Putamen (tissue), 1 donor: ENCODE results near the gene XPC.
A peak's percentile ranks its signal among the peaks of the same experiment; 100 is the strongest.
"Not testable (repeated sequence)": the region's sequence is repeated elsewhere in the genome, so short reads cannot be mapped to it uniquely, and the experiment has no call there.

Experiments used
- DNase-seq: peaks from one replicate; pipeline ENCODE4 v3.0.0-alpha.2; 2016; ENCODE audit warnings: low spot score

Gene XPC

GRCh38 chr3:14178247-14179113, at the start of gene XPC, which contains the start of gene LSM3:
XPC (minus strand) TSS chr3:14178601; CDS start chr3:14178568, 33 bp downstream.
LSM3 (plus strand) TSS chr3:14178817; CDS start chr3:14178861, 44 bp downstream.
- DNase-seq, result peak; percentile 99

GRCh38 chr3:14227856-14228255, 49.5 kb upstream of the XPC start:
- no peak for DNase-seq

- not testable (repeated sequence) for DNase-seq
Measured at GRCh38 chr3:14226351-14226750, 48.0 kb upstream of the XPC start.

GRCh38 chr3:14225421-14225820, 47.0 kb upstream of the XPC start:
- no peak for DNase-seq

- DNase-seq, result no peak
Measured at GRCh38 chr3:14224895-14225294, 46.5 kb upstream of the XPC start.

GRCh38 chr3:14223595-14223994, 45.2 kb upstream of the XPC start:
- no peak for DNase-seq

- no peak for DNase-seq
Measured at GRCh38 chr3:14222900-14223594, 44.6 kb upstream of the XPC start.

- DNase-seq, result no peak
Measured at GRCh38 chr3:14222457-14222856, 44.1 kb upstream of the XPC start.

- no peak for DNase-seq
Measured at GRCh38 chr3:14221902-14222301, 43.5 kb upstream of the XPC start.

GRCh38 chr3:14220933-14221332, 42.5 kb upstream of the XPC start:
- no peak for DNase-seq

- no peak for DNase-seq
Measured at GRCh38 chr3:14218355-14218754, 40.0 kb upstream of the XPC start.

- DNase-seq, result peak; percentile 91
Measured at GRCh38 chr3:14216257-14217048, 38.1 kb upstream of the XPC start.

- DNase-seq, result no peak
Measured at GRCh38 chr3:14214764-14215163, 36.4 kb upstream of the XPC start.

GRCh38 chr3:14213066-14213774, 34.8 kb upstream of the XPC start:
- DNase-seq, result no peak

GRCh38 chr3:14212032-14212431, 33.6 kb upstream of the XPC start:
- DNase-seq, result no peak

GRCh38 chr3:14211621-14212020, 33.2 kb upstream of the XPC start:
- no peak for DNase-seq

- DNase-seq, result peak; percentile 27
Measured at GRCh38 chr3:14210843-14211594, 32.6 kb upstream of the XPC start.

- no peak for DNase-seq
Measured at GRCh38 chr3:14210290-14210688, 31.9 kb upstream of the XPC start.

GRCh38 chr3:14209581-14210289, 31.3 kb upstream of the XPC start:
- no peak for DNase-seq

- DNase-seq, result no peak
Measured at GRCh38 chr3:14208977-14209394, 30.6 kb upstream of the XPC start.
